K562 (cell line): ENCODE results near the gene NDUFAF3. TPM values are rescaled to one million over a fixed set of nuclear protein-coding genes. Genes with fewer than 3 reads are reported as not detected.

Source experiments
- ARNT ChIP-seq, 2 experiments: fragments of 450-650 bp; IDR thresholded peaks; 2 replicates each; pipeline ENCODE4 v1.6.1; 2016; ENCODE audit warnings: mild to moderate bottlenecking in 1 of 2
- CTBP1 ChIP-seq: fragments of 450-650 bp; IDR thresholded peaks from 2 replicates; pipeline ENCODE4 v1.6.1; 2016; ENCODE audit warnings: borderline replicate concordance
- EHMT2 ChIP-seq: fragments of 450-650 bp; IDR thresholded peaks from 2 replicates; pipeline ENCODE4 v1.6.1; 2018; ENCODE audit warnings: antibody characterized with exemption
- FOS ChIP-seq: IDR thresholded peaks from 3 replicates; pipeline ENCODE4 v1.6.1; 2011; ENCODE audit not compliant: insufficient read length; ENCODE audit errors: extremely low read depth
- HDGF ChIP-seq: fragments of 450-650 bp; IDR thresholded peaks from 2 replicates; pipeline ENCODE4 v1.6.1; 2016
- L3MBTL2 ChIP-seq: fragments of 450-650 bp; IDR thresholded peaks from 2 replicates; pipeline ENCODE4 v1.6.1; 2016; ENCODE audit warnings: mild to moderate bottlenecking, moderate library complexity
- MCM7 ChIP-seq, 2 experiments: fragments of 450-650 bp; IDR thresholded peaks; 2 replicates each; pipeline ENCODE4 v1.6.1; 2016 to 2018
- NFATC3 ChIP-seq: fragments of 450-650 bp; IDR thresholded peaks from 2 replicates; pipeline ENCODE4 v1.6.1; 2017; ENCODE audit warnings: mild to moderate bottlenecking
- NR3C1 ChIP-seq: sonication (generic); formaldehyde crosslinking; IDR thresholded peaks from 2 replicates; pipeline ENCODE4 v1.8.1; 2022; ENCODE audit warnings: missing genetic modification reagents
- PHB2 ChIP-seq: fragments of 450-650 bp; IDR thresholded peaks from 2 replicates; pipeline ENCODE4 v1.6.1; 2017; ENCODE audit warnings: low read depth
- POLR3G ChIP-seq: IDR thresholded peaks from 2 replicates; pipeline ENCODE4 v1.6.1; 2011; ENCODE audit not compliant: insufficient read length, insufficient replicate concordance; ENCODE audit errors: extremely low read depth
- PTBP1 ChIP-seq: fragments of 200-400 bp; formaldehyde crosslinking; IDR thresholded peaks from 2 replicates; pipeline ENCODE4 v1.6.1; 2017; ENCODE audit warnings: low read depth, low read length
- RBM34 ChIP-seq: fragments of 200-400 bp; formaldehyde crosslinking; IDR thresholded peaks from 2 replicates; pipeline ENCODE4 v1.6.1; 2018; ENCODE audit warnings: low read length, borderline replicate concordance; ENCODE audit not compliant: insufficient read depth
- RCOR1 ChIP-seq, 2 experiments: IDR thresholded peaks; 2 replicates each; pipeline ENCODE4 v1.6.1; 2012; ENCODE audit warnings: low read depth in 2 of 2, low read length in 2 of 2, borderline replicate concordance in 1 of 2, improper control_type of control experiment in 1 of 2
- SAP30 ChIP-seq: fragments of 200-600 bp; sonication (generic); IDR thresholded peaks from 2 replicates; pipeline ENCODE4 v1.6.1; 2012; ENCODE audit warnings: borderline replicate concordance, low read depth, mild to moderate bottlenecking, moderate library complexity, low read length, control low read depth, inconsistent platforms; ENCODE audit not compliant: insufficient read depth, poor library complexity, severe bottlenecking
- SIN3B ChIP-seq: fragments of 450-650 bp; IDR thresholded peaks from 2 replicates; pipeline ENCODE4 v1.6.1; 2017; ENCODE audit warnings: low read depth, mild to moderate bottlenecking, moderate library complexity
- ZFX ChIP-seq: sonication (generic); formaldehyde crosslinking; IDR thresholded peaks from 2 replicates; pipeline ENCODE4 v1.8.0; 2022; ENCODE audit warnings: mild to moderate bottlenecking, missing genetic modification reagents, moderate library complexity
- ZNF561 ChIP-seq: fragments of 450-650 bp; formaldehyde crosslinking; conservative IDR thresholded peaks from 2 replicates; pipeline ENCODE4 v1.4.0; 2020; ENCODE audit warnings: mild to moderate bottlenecking, moderate library complexity
- ZNF77 ChIP-seq: fragments of 250-450 bp; sonication (Bioruptor Pico); IDR thresholded peaks from 2 replicates; pipeline ENCODE4 v1.5.0; 2020
- polyA plus RNA-seq, 8 experiments: library from polyadenylated mRNA; depleted of rRNA in 4 of 8; stranded (reverse) in 5 of 8; unstranded in 3 of 8; fragments of >200 nt; fragmentation: Nextera tagmentation in 2 of 8; fragmentation: Illumina TruSeq in 1 of 8; extraction: Ambion mirVana in 2 of 8; extraction: Trizol in 1 of 8; gene quantifications; 2 replicates each; pipeline versions ENCODE4 v1.2.1 to v1.2.3, GENCODE V29; 2011 to 2014; ENCODE audit warnings: inconsistent platforms in 1 of 8, missing spikeins in 1 of 8
- total RNA-seq, 7 experiments: library from RNA; depleted of rRNA in 6 of 7; stranded (reverse); fragments of >200 nt in 6 of 7; fragmentation: Illumina TruSeq in 2 of 7; extraction: Trizol in 2 of 7; gene quantifications; 2 replicates each; pipeline versions ENCODE4 v1.2.1 to v1.2.3, GENCODE V29; 2011 to 2021; ENCODE audit warnings: low replicate concordance in 1 of 7
- TF ChIP-seq, protein P1 (sequence below): fragments of 250-450 bp; sonication (Bioruptor Pico); IDR thresholded peaks from 2 replicates; pipeline ENCODE4 v1.5.0; 2021; ENCODE audit warnings: mild to moderate bottlenecking, moderate library complexity
- TF ChIP-seq, protein P2 (sequence below): fragments of 450-650 bp; formaldehyde crosslinking; IDR thresholded peaks from 2 replicates; pipeline ENCODE4 v1.4.0; 2022; ENCODE audit warnings: missing genetic modification characterization
- TF ChIP-seq, protein P3 (sequence below): IDR thresholded peaks from 3 replicates; pipeline ENCODE4 v1.6.1; 2011; ENCODE audit warnings: borderline replicate concordance, mild to moderate bottlenecking, moderate library complexity; ENCODE audit not compliant: insufficient read length; ENCODE audit errors: extremely low read depth

NDUFAF3 gene
- total and polyA plus RNA-seq, 9 of the 15 experiments (the other 6 are each of a cell fraction or from before 2014, with no cell fraction given), result 17.0 to 127 (median 36.3) TPM

DNA sequence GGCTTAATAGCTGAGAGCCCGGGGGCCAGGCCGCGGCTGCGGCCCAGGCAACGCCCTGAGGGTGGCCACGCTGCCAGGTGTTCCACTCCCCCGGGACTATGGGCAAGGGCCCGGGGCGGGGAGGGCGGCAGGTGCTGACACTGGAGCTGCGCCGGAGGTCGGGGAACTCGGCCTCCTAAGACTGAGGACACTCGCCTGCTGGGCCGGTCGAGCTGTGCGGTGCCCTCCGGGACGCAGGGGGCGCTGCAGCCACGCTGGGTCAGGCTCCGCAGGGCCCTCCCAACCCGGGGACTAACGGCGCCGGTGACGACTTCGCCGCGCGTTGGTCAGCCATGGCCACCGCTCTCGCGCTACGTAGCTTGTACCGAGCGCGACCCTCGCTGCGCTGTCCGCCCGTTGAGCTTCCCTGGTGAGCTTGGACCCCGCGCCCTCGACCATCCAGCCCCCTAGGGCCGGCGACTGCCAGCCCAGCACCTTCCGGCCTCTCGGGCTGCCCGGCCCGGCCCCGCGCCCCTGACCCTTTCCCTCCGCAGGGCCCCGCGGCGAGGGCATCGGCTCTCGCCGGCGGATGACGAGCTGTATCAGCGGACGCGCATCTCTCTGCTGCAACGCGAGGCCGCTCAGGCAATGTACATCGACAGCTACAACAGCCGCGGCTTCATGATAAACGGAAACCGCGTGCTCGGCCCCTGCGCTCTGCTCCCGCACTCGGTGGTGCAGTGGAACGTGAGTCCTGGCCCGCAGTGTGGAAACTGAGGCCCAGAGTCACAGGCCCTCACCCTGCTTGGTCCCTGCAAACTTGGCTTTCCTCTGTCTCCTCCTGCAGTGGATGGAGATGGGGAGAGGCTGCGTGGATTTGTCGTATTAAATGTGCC lies at the start of gene NDUFAF3 (continued):
- TF ChIP-seq L3MBTL2 (peak; percentile 37; the same call in 1 of the 2 replicates), NR3C1 (CRISPR knock-in tag) (peak; percentile 33; the same call in 1 of the 2 replicates), NFATC3 (no peak), HDGF (no peak), MCM7 (IDR thresholded peaks at IDR 0.05) (no peak), RBM34 (0 out of 2 replicates have a peak, but pooled peaks have one; percentile 28), SIN3B (peak; percentile 84), POLR3G (no peak), EHMT2 (no peak), RCOR1 (IDR thresholded peaks at IDR 0.05; ENCODE audit: borderline replicate concordance in 1 of 2, low read depth in 2 of 2, low read length in 2 of 2) (peak in 1 of 2 experiments; percentile 20; a peak in 1 of 4 replicates), ZNF561 (CRISPR knock-in tag) (no peak), ZFX (CRISPR knock-in tag) (peak; percentile 92), FOS (no peak), PTBP1 (no peak), ARNT (IDR thresholded peaks at IDR 0.05) (no peak), PHB2 (no peak), SAP30 (no peak), ZNF77 (no peak), CTBP1 (peak; percentile 36; the same call in 1 of the 2 replicates)
- TF ChIP-seq, protein P1, sequence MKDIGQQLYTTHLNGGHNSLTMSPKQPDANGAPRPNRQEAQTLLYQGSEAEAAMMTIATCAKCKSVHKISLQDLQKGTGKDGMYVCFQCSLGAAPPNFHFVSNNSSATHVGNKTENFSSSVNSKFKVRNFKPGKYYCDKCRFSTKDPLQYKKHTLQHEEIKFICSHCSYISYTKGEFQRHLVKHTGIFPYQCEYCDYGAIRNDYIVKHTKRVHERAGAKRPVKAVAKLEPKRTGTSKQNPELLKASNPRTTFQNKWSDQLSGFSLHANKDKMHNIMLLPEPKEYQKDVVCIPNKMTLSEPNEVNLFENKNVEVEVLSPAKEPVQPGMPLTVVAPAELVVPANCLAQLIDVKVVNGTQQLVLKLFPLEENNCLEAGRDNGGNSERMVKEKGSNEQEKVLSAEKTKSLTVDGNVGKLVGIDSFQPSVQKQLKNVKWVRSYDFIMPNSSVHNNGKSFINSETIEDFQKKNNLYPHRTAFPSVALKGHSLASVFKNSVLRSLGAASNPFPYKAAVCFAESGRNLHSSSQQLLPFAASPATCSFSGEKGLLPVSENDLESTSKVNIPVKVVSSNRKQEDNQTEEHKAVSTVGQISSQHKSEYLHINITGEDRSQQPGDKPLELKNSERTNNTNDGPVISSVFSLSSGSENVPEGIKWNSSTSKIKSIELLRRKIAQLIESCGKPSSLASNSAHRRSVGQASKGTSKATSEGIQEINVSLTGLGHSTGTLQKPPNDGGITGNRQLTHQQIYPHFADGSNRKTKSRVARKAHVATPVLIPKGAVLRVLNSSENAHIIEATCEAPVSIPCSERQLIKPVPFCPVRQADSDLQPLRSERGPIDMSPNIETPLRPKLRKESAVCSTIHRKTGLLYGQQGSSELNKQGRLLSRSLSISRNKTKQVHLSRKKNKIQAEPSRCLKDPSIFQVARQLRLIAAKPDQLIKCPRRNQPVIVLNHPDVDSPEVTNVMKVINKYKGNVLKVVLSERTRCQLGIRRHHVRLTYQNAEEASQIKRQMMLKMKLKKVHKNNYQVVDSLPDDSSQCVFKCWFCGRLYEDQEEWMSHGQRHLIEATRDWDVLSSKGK (CRISPR knock-in tag), result no peak
- TF ChIP-seq, protein P2, sequence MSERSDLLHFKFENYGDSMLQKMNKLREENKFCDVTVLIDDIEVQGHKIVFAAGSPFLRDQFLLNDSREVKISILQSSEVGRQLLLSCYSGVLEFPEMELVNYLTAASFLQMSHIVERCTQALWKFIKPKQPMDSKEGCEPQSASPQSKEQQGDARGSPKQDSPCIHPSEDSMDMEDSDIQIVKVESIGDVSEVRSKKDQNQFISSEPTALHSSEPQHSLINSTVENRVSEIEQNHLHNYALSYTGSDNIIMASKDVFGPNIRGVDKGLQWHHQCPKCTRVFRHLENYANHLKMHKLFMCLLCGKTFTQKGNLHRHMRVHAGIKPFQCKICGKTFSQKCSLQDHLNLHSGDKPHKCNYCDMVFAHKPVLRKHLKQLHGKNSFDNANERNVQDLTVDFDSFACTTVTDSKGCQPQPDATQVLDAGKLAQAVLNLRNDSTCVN (CRISPR knock-in tag), result no peak
- TF ChIP-seq, protein P3, sequence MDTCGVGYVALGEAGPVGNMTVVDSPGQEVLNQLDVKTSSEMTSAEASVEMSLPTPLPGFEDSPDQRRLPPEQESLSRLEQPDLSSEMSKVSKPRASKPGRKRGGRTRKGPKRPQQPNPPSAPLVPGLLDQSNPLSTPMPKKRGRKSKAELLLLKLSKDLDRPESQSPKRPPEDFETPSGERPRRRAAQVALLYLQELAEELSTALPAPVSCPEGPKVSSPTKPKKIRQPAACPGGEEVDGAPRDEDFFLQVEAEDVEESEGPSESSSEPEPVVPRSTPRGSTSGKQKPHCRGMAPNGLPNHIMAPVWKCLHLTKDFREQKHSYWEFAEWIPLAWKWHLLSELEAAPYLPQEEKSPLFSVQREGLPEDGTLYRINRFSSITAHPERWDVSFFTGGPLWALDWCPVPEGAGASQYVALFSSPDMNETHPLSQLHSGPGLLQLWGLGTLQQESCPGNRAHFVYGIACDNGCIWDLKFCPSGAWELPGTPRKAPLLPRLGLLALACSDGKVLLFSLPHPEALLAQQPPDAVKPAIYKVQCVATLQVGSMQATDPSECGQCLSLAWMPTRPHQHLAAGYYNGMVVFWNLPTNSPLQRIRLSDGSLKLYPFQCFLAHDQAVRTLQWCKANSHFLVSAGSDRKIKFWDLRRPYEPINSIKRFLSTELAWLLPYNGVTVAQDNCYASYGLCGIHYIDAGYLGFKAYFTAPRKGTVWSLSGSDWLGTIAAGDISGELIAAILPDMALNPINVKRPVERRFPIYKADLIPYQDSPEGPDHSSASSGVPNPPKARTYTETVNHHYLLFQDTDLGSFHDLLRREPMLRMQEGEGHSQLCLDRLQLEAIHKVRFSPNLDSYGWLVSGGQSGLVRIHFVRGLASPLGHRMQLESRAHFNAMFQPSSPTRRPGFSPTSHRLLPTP, result no peak
